HEK293T (cell line): ENCODE measurements around the gene SLC25A13.

ENCODE experiments used
- CTCF ChIA-PET: fragments of 350-600 bp; formaldehyde crosslinking; extraction: SDS; loops from one replicate; lab custom pipeline; 2021; ENCODE audit warnings: antibody characterized with exemption, inconsistent platforms; lab: Yijun Ruan, JAX
- POLR2A ChIA-PET: fragments of 350-600 bp; formaldehyde crosslinking; extraction: SDS; loops from one replicate; lab custom pipeline; 2020; ENCODE audit warnings: antibody characterized with exemption, inconsistent platforms; lab: Yijun Ruan, JAX
- DNase-seq: peaks from one replicate; pipeline ENCODE4 v3.0.0; 2012; ENCODE audit warnings: mixed read lengths; ENCODE audit errors: extremely low spot score
- ARNT ChIP-seq: fragments of 450-650 bp; IDR thresholded peaks from 2 replicates; pipeline ENCODE4 v1.6.1; 2017; ENCODE audit warnings: mild to moderate bottlenecking
- BHLHE40 ChIP-seq: fragments of 450-650 bp; IDR thresholded peaks from 2 replicates; pipeline ENCODE4 v1.6.1; 2016; ENCODE audit warnings: mild to moderate bottlenecking, moderate library complexity, borderline replicate concordance
- CTBP1 ChIP-seq: fragments of 450-650 bp; IDR thresholded peaks from 2 replicates; pipeline ENCODE4 v1.6.1; 2016; ENCODE audit warnings: borderline replicate concordance
- ELF4 ChIP-seq: fragments of 450-650 bp; IDR thresholded peaks from 2 replicates; pipeline ENCODE4 v1.6.1; 2017; ENCODE audit warnings: antibody characterized with exemption
- FOXA1 ChIP-seq: fragments of 450-650 bp; IDR thresholded peaks from 2 replicates; pipeline ENCODE4 v1.6.1; 2016; ENCODE audit warnings: mild to moderate bottlenecking
- FOXK2 ChIP-seq: fragments of 450-650 bp; IDR thresholded peaks from 2 replicates; pipeline ENCODE4 v1.6.1; 2016; ENCODE audit warnings: mild to moderate bottlenecking
- FOXM1 ChIP-seq: fragments of 450-650 bp; IDR thresholded peaks from 2 replicates; pipeline ENCODE4 v1.6.1; 2017; ENCODE audit warnings: mild to moderate bottlenecking, borderline replicate concordance
- HDGF ChIP-seq: fragments of 450-650 bp; IDR thresholded peaks from 2 replicates; pipeline ENCODE4 v1.6.1; 2017; ENCODE audit warnings: antibody characterized with exemption, borderline replicate concordance
- L3MBTL2 ChIP-seq: fragments of 450-650 bp; conservative IDR thresholded peaks from 2 replicates; pipeline ENCODE4 v1.6.1; 2016; ENCODE audit warnings: mild to moderate bottlenecking
- LEF1 ChIP-seq: fragments of 450-650 bp; IDR thresholded peaks from 2 replicates; pipeline ENCODE4 v1.6.1; 2017; ENCODE audit warnings: mild to moderate bottlenecking, borderline replicate concordance
- NFRKB ChIP-seq: fragments of 450-650 bp; IDR thresholded peaks from 2 replicates; pipeline ENCODE4 v1.6.1; 2016; ENCODE audit warnings: mild to moderate bottlenecking, moderate library complexity
- SP1 ChIP-seq: fragments of 450-650 bp; IDR thresholded peaks from 2 replicates; pipeline ENCODE4 v1.6.1; 2017
- SUZ12 ChIP-seq: fragments of 450-650 bp; IDR thresholded peaks from 2 replicates; pipeline ENCODE4 v1.6.1; 2016; ENCODE audit warnings: mild to moderate bottlenecking
- TARDBP ChIP-seq: fragments of 450-650 bp; IDR thresholded peaks from 2 replicates; pipeline ENCODE4 v1.6.1; 2016
- ZNF384 ChIP-seq: fragments of 450-650 bp; IDR thresholded peaks from 2 replicates; pipeline ENCODE4 v1.6.1; 2016
- TF ChIP-seq, protein P1 (sequence below): fragments of 450-650 bp; IDR thresholded peaks from 2 replicates; pipeline ENCODE4 v1.6.1; 2016

The SLC25A13 gene

GRCh38 chr7:96212474-96212873 is 109.4 kb downstream of the SLC25A13 start:
- ChIA-PET POLR2A (no interaction called here), CTCF (no interaction called here)
- DNase-seq, result no peak
- TF ChIP-seq, protein P1, sequence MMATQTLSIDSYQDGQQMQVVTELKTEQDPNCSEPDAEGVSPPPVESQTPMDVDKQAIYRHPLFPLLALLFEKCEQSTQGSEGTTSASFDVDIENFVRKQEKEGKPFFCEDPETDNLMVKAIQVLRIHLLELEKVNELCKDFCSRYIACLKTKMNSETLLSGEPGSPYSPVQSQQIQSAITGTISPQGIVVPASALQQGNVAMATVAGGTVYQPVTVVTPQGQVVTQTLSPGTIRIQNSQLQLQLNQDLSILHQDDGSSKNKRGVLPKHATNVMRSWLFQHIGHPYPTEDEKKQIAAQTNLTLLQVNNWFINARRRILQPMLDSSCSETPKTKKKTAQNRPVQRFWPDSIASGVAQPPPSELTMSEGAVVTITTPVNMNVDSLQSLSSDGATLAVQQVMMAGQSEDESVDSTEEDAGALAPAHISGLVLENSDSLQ, result no peak
- TF ChIP-seq HDGF (no peak), L3MBTL2 (no peak), ZNF384 (no peak)

DNA sequence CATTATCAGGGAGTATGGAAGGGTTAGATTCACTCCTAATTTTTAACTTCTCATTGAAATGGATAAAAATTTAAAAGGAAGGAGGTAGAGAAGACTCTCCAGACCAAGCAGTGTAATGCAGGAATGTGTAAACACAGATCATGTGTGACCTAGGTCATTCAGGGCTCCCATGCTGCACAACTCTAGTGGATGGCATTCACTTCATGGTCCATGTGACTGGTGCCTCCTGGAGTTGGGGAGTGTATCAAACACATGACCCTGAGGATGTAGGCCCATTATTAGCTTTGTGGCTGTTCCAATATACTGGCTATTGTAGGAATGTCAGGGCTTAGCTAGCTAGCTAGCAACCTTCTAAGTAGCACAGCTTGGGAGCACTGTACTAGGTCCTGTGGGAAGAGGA is 109.9 kb downstream of the SLC25A13 start:
- ChIA-PET POLR2A (no interaction called here), CTCF (no interaction called here)
- no peak for DNase-seq
- TF ChIP-seq ZNF384 (no peak), SP1 (no peak), CTBP1 (no peak), NFRKB (no peak), BHLHE40 (no peak), HDGF (no peak), ELF4 (no peak), FOXA1 (no peak), L3MBTL2 (no peak), ARNT (no peak), FOXM1 (no peak)
- TF ChIP-seq, protein P1, result no peak

- TF ChIP-seq FOXK2, result no peak
- DNase-seq, result no peak
- POLR2A ChIA-PET, result no interaction called here
- CTCF ChIA-PET, result no interaction called here
These were observed 116.2 kb downstream of the SLC25A13 start for GRCh38 chr7:96205665-96206064.

GRCh38 chr7:96204601-96205000 is 117.3 kb downstream of the SLC25A13 start:
- POLR2A ChIA-PET, result no interaction called here
- TF ChIP-seq, protein P1, result no peak
- TF ChIP-seq SUZ12 (no peak), FOXK2 (no peak), NFRKB (no peak), HDGF (no peak), ZNF384 (no peak), CTBP1 (no peak), ARNT (no peak), TARDBP (no peak), SP1 (no peak), LEF1 (no peak), ELF4 (no peak), L3MBTL2 (no peak), FOXM1 (no peak), BHLHE40 (no peak), FOXA1 (no peak)
- CTCF ChIA-PET, result no interaction called here
- no peak for DNase-seq

DNA sequence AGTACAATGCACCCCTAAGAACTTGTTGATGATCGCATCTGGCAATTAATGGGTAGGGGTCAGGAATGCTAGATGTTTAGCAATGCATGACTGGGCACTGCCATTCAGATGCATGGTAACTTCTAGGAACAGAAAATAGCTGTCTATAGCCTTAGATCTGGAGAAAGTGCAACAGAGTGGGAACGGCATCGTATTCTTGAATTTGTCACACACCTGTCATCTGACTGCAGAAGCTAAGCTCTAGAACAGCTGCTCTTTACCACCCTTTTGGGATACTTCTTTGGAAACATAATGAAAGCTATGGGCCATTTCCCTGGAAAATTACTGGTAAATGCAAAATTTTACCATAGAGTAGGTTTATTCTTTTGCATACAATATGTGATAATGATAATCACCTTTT is 118.1 kb downstream of the SLC25A13 start:
- no peak for DNase-seq
- ChIA-PET CTCF (no interaction called here), POLR2A (no interaction called here)
- no peak for TF ChIP-seq ELF4
- TF ChIP-seq HDGF, result no peak
- TF ChIP-seq FOXA1, result no peak
- no peak for TF ChIP-seq LEF1
- TF ChIP-seq L3MBTL2, result no peak
- TF ChIP-seq ARNT, result no peak
- no peak for TF ChIP-seq BHLHE40
- TF ChIP-seq SUZ12, result no peak
- no peak for TF ChIP-seq CTBP1

DNA sequence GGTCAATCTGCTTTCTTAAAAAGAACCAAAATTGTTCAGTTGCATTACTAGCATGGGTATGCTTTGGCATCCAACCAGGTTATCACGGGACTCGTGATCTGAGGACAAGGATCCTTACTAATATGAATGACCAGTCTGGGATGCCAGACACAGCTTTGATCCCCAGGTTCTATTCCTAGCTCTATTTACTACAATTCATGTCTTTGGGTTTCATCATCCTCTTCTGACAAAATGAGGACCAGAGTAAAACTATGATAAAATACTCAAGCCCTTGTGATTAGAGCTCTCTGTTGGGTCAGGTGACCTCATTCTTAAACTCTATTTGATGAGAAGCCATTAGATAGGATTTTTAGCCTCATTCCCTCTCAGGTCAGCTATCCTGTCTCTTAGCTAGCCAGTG is 119.8 kb downstream of the SLC25A13 start:
- ChIA-PET POLR2A (no interaction called here), CTCF (no interaction called here)
- TF ChIP-seq ARNT (no peak), L3MBTL2 (no peak), ELF4 (no peak)
- no peak for DNase-seq

GRCh38 chr7:96200740-96201139 is 121.2 kb downstream of the SLC25A13 start:
- TF ChIP-seq FOXM1, result no peak
- no peak for TF ChIP-seq SP1
- no peak for TF ChIP-seq NFRKB
- no peak for TF ChIP-seq ARNT
- no peak for DNase-seq
- CTCF ChIA-PET, result no interaction called here
- POLR2A ChIA-PET, result no interaction called here

GRCh38 chr7:96199421-96199820 is 122.5 kb downstream of the SLC25A13 start:
- no peak for DNase-seq
- no peak for TF ChIP-seq FOXA1
- CTCF ChIA-PET, result no interaction called here
- POLR2A ChIA-PET, result no interaction called here
